Breast epithelium (tissue), 3 donors: ENCODE data around the gene UCK1.

Source experiments
- CTCF ChIP-seq, 3 donors: fragments of 450-650 bp; IDR thresholded peaks; one replicate each; pipeline ENCODE4 v1.5.1; 2016 to 2017; ENCODE audit warnings: antibody characterized with exemption in 3 of 3, mild to moderate bottlenecking in 3 of 3, moderate library complexity in 3 of 3
- POLR2A ChIP-seq: fragments of 450-650 bp; IDR thresholded peaks from one replicate; pipeline ENCODE4 v1.6.1; 2016; ENCODE audit warnings: antibody characterized with exemption, mild to moderate bottlenecking, moderate library complexity

GRCh38 chr9:131491001-131491710 is 39.9 kb downstream of the UCK1 start:
- TF ChIP-seq CTCF (IDR thresholded peaks at IDR 0.05), result no peak
- no peak for TF ChIP-seq POLR2A
